OCI-LY1 (cell line): ENCODE results near the gene U2AF1L4.
"Not testable (repeated sequence)": the region's sequence is repeated elsewhere in the genome, so short reads cannot be mapped to it uniquely, and the experiment has no call there.

Source experiments
- H2AFZ ChIP-seq: fragments of 200-600 bp; sonication (generic), shearing (Covaris generic); 2 replicates; pipeline ENCODE4 v1.6.0; 2014; ENCODE audit warnings: antibody characterized with exemption, mild to moderate bottlenecking, low read length
- H3F3A ChIP-seq: fragments of 200-600 bp; sonication (generic), shearing (Covaris generic); 2 replicates; pipeline ENCODE4 v1.6.0; 2014; ENCODE audit warnings: mild to moderate bottlenecking, antibody characterized with exemption, low read length, moderate library complexity; ENCODE audit not compliant: insufficient read depth
- H3K27ac ChIP-seq: fragments of 200-600 bp; sonication (generic); 2 replicates; pipeline ENCODE4 v1.5.1; 2014; ENCODE audit warnings: low read length, mixed run types, mild to moderate bottlenecking, low read depth; ENCODE audit not compliant: poor library complexity, severe bottlenecking
- H3K27me3 ChIP-seq: fragments of 200-600 bp; sonication (generic); 2 replicates; pipeline ENCODE4 v1.6.0; 2014; ENCODE audit warnings: antibody characterized with exemption, mild to moderate bottlenecking, low read length, moderate library complexity; ENCODE audit not compliant: insufficient read depth
- H3K36me3 ChIP-seq: fragments of 200-600 bp; sonication (generic); 2 replicates; pipeline ENCODE4 v1.6.1; 2014; ENCODE audit warnings: mild to moderate bottlenecking, antibody characterized with exemption, low read length, moderate library complexity, mixed read lengths; ENCODE audit not compliant: insufficient read depth
- H3K4me1 ChIP-seq: fragments of 200-600 bp; sonication (generic); 2 replicates; pipeline ENCODE4 v1.5.1; 2014; ENCODE audit warnings: mild to moderate bottlenecking, low read length, moderate library complexity; ENCODE audit not compliant: insufficient read depth, severe bottlenecking
- H3K4me2 ChIP-seq: fragments of 200-600 bp; sonication (generic), shearing (Covaris generic); 2 replicates; pipeline ENCODE4 v1.6.1; 2014; ENCODE audit warnings: low read length
- H3K4me3 ChIP-seq: fragments of 200-600 bp; sonication (generic); 2 replicates; pipeline ENCODE4 v1.5.1; 2014; ENCODE audit warnings: low read length, low read depth, mild to moderate bottlenecking, mixed read lengths; ENCODE audit not compliant: poor library complexity, severe bottlenecking
- H3K79me2 ChIP-seq: fragments of 200-600 bp; shearing (Covaris generic); 2 replicates; pipeline ENCODE4 v1.6.1; 2016; ENCODE audit warnings: mixed run types, low read length, mixed read lengths; ENCODE audit not compliant: insufficient read depth
- H3K9ac ChIP-seq: fragments of 200-600 bp; sonication (generic), shearing (Covaris generic); 2 replicates; pipeline ENCODE4 v1.6.1; 2014; ENCODE audit warnings: mild to moderate bottlenecking, low read length, mixed read lengths
- H3K9me2 ChIP-seq: fragments of 200-600 bp; sonication (generic), shearing (Covaris generic); 2 replicates; pipeline ENCODE4 v1.6.1; 2014; ENCODE audit warnings: low read depth, mild to moderate bottlenecking, low read length, mixed read lengths
- H3K9me3 ChIP-seq: fragments of 200-600 bp; shearing (Covaris generic); 2 replicates; pipeline ENCODE4 v1.6.1; 2014; ENCODE audit warnings: low read length, mixed read lengths
- H4K20me1 ChIP-seq: fragments of 200-600 bp; sonication (generic), shearing (Covaris generic); 2 replicates; pipeline ENCODE4 v1.6.0; 2016; ENCODE audit warnings: mild to moderate bottlenecking, low read length; ENCODE audit not compliant: insufficient read depth
- EZH2 ChIP-seq: fragments of 200-600 bp; sonication (generic), shearing (Covaris generic); IDR thresholded peaks from 2 replicates; pipeline ENCODE4 v1.8.0; 2017; ENCODE audit warnings: borderline replicate concordance, mixed run types, mild to moderate bottlenecking, antibody characterized with exemption, low read length, moderate library complexity, mixed read lengths
- TF ChIP-seq, protein P1 (sequence below): fragments of 200-600 bp; sonication (generic), shearing (Covaris generic); IDR thresholded peaks from 2 replicates; pipeline ENCODE4 v1.5.1; 2017; ENCODE audit warnings: mild to moderate bottlenecking, antibody characterized with exemption, low read length, moderate library complexity, mixed read lengths

Gene U2AF1L4

DNA sequence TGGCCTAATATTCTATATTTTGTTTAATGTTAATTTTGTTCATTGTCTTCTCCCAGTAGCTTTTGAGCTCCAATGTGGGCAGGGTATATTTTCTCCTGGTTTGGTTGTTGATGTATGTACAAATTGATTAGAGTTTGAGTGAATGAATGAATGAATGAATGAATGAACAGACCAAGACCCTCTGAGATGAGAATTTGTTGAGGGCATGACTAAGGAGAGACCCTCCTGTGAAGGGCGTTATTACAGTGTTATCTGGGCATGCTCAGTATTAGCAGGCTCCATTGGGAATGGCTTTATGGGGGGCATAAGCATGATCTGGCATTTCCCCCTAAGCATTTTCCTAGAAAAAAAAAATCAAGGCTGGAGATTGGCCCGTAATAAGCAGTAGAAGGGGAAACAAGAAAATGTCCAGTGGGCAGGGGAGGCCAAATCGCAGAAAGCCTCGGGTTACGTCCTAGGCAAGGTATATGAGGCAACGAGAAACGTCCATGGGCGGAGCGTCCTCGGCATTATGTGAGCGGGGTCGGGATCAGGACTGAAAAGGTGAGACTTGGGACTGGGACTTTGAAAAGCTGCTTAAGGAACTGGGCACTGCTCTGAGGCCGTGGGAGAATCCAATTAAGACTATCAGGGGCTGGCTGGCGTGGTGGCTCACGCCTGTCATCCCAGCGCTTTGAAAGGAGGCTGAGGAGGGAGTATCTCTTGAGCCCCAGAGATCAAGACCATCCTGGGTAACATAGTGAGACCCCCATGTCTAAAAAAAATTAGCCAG lies 29.2 kb upstream of the U2AF1L4 start:
- H3K4me1 ChIP-seq, result peaks cover 19% of the 10 kb centered on the region
- no peaks in the 10 kb centered on the region for H3K9me3 ChIP-seq
- no peaks in the 10 kb centered on the region for H3K27me3 ChIP-seq
- peak overlapping the region; percentile 7; the same call in 1 of the 2 replicates for H3K9ac ChIP-seq
- H4K20me1 ChIP-seq, result no peaks in the 10 kb centered on the region
- H3K36me3 ChIP-seq, result peaks cover 3% of the 10 kb centered on the region; the same call in 1 of the 2 replicates
- H3K4me2 ChIP-seq, result peak overlapping the region; percentile 80
- H3K4me3 ChIP-seq, result peak overlapping the region; percentile 80
- H2AFZ ChIP-seq, result no peak overlapping the region
- no peaks in the 10 kb centered on the region for H3K9me2 ChIP-seq
- no peaks in the 10 kb centered on the region for H3K79me2 ChIP-seq
- no peaks in the 10 kb centered on the region for H3F3A ChIP-seq
- TF ChIP-seq, protein P1, sequence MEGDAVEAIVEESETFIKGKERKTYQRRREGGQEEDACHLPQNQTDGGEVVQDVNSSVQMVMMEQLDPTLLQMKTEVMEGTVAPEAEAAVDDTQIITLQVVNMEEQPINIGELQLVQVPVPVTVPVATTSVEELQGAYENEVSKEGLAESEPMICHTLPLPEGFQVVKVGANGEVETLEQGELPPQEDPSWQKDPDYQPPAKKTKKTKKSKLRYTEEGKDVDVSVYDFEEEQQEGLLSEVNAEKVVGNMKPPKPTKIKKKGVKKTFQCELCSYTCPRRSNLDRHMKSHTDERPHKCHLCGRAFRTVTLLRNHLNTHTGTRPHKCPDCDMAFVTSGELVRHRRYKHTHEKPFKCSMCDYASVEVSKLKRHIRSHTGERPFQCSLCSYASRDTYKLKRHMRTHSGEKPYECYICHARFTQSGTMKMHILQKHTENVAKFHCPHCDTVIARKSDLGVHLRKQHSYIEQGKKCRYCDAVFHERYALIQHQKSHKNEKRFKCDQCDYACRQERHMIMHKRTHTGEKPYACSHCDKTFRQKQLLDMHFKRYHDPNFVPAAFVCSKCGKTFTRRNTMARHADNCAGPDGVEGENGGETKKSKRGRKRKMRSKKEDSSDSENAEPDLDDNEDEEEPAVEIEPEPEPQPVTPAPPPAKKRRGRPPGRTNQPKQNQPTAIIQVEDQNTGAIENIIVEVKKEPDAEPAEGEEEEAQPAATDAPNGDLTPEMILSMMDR, result no peak
- no peak for TF ChIP-seq EZH2
- H3K27ac ChIP-seq, result no peak overlapping the region

DNA sequence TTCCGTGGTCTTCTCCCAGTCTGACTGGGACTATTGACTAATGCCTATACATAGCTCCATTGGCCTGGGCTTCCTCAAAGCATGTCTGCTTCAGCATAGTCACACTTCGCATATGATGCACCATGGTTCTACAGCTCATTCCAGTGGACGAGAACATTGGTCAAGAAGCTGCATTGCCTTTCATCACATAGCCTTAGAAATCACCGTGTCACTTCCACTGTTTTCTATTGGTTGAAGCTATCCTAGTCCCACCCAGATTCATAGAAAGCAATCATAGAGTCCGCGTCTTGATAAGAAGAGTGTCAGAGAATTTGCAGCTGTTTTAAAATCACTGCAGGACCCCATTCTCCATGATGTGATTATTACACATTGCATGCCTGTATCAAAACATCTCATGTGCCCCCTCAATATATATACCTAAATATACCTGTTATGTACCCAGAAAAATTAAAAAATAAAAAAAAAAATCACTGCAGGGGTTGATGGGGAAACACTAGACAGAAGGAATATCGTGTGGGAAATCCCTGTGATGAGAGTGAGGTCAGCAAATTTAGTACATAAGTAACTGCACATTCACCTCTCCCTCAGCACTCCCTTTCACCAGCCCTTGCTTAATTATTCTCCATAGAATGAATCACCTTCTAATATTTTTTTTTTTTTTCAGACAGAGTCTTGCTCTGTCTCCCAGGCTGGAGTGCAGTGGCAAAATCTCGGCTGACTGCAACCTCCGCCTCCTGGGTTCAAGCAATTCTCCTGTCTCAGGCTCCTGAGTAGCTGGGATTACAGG lies 28.0 kb upstream of the U2AF1L4 start:
- TF ChIP-seq, protein P1, result no peak
- no peak for TF ChIP-seq EZH2
- Histone ChIP-seq H3K4me2 (no peak overlapping the region), H3K4me3 (no peak overlapping the region), H3K9me2 (no peaks in the 10 kb centered on the region), H3K27me3 (no peaks in the 10 kb centered on the region), H3K79me2 (no peaks in the 10 kb centered on the region), H3K36me3 (peaks cover 7% of the 10 kb centered on the region), H3K27ac (no peak overlapping the region), H3K4me1 (peaks cover 19% of the 10 kb centered on the region), H3F3A (no peaks in the 10 kb centered on the region), H3K9me3 (no peaks in the 10 kb centered on the region), H2AFZ (no peak overlapping the region), H3K9ac (no peak overlapping the region), H4K20me1 (no peaks in the 10 kb centered on the region)

- H3K27ac ChIP-seq, H3F3A ChIP-seq, H3K36me3 ChIP-seq, H3K9ac ChIP-seq, H3K9me2 ChIP-seq, H3K4me2 ChIP-seq, H3K4me3 ChIP-seq, H4K20me1 ChIP-seq, H3K27me3 ChIP-seq, H2AFZ ChIP-seq, H3K9me3 ChIP-seq, H3K79me2 ChIP-seq: not testable (repeated sequence)
- peaks cover 19% of the 10 kb centered on the region for H3K4me1 ChIP-seq
Measured at GRCh38 chr19:35772362-35772761, 27.1 kb upstream of the U2AF1L4 start.
